Measurements from ENCODE around the gene SDS. TPM values are rescaled to one million over a fixed set of nuclear protein-coding genes. Genes with fewer than 3 reads are reported as not detected.
A peak's percentile ranks its signal among the peaks of the same experiment; 100 is the strongest.

Gene SDS
- total and polyA plus RNA-seq, 2 of the 8 experiments (the other 6 are each of a cell fraction or from before 2014, with no cell fraction given): 0.21 TPM; not detected in 1

DNA sequence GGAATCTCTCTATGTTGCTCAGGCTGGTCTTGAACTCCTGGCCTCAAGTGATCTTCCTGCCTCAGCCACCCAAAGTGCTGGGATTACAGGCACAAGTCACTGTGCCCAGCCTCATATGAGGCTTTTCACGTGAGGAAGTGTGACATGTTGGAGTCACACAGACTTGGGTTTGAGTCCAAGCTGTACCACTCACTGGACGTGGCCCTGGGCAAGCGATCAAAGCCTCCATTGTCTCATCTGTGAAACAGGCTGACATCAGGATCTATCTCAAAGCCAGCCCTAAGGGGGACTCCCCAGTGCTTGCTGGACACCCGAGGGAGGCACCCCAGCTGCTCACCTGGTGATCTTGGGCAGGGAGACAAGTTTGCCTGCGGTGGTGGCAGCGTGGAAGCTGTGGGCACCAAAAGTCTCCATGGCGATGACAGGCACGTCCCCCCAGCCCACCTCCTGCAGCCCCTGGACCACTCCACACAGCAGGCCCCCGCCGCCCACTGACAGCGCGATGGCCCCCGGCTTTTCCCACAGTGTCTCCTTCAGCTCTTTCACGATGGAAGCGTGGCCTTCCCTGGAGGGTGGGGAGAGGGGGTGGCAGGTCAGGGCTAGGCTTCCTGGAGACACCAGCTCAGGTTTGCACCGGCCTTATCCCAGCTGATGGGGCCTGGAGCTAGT lies 6.7 kb downstream of the SDS start:
- no peak overlapping the region for H4K8ac ChIP-seq (ENCODE audit: extremely low read depth, insufficient read depth, low read length)
- no peak overlapping the region for H3K4me3 ChIP-seq (ENCODE audit: extremely low read depth in 1 of 4, insufficient read depth in 2 of 4, low read depth in 3 of 4, low read length in 4 of 4)
- no peak overlapping the region for H2AK5ac ChIP-seq (ENCODE audit: low read depth, low read length)
- ChIA-PET POLR2A (ENCODE audit: partially characterized antibody) (interaction anchor here (1.0 kb wide), 1 partner anchor 12 kb away, joined by 3 read pairs; no protein-coding TSS in a partner anchor), CTCF (ENCODE audit: partially characterized antibody) (interaction anchor here (1.7 kb wide), 1 partner anchor 82 kb away, joined by 3 read pairs; no protein-coding TSS in a partner anchor)
- no peak overlapping the region; the same call in 1 of the 2 replicates for H3K27ac ChIP-seq (ENCODE audit: low read depth, low read length)
- H4K5ac ChIP-seq (ENCODE audit: insufficient read length, low read depth, low read length): no peak overlapping the region
- no peak overlapping the region for H3K23ac ChIP-seq (ENCODE audit: insufficient read length)
- H4K91ac ChIP-seq (replicated peaks; ENCODE audit: insufficient read length, low read length): no peak overlapping the region
- no peak overlapping the region for H2BK120ac ChIP-seq (replicated peaks; ENCODE audit: low read depth, low read length)
- H3K14ac ChIP-seq (ENCODE audit: insufficient read length): no peak overlapping the region
- H3K27me3 ChIP-seq (replicated peaks in 1 of 4; ENCODE audit: control insufficient read depth in 3 of 4, extremely low read depth in 1 of 4, insufficient read depth in 3 of 4, low read length in 3 of 4): no peaks in the 10 kb centered on the region
- H4K20me1 ChIP-seq (replicated peaks in 1 of 2; ENCODE audit: control insufficient read depth in 1 of 2, insufficient read depth in 2 of 2, low read length in 2 of 2): peaks cover 0 to 1% of the 10 kb centered on the region in 2 experiments
- 82% methylated on average over 9 of the region's 16 CpGs; no CpG with 5 or more reads in 1 of the 2 experiments for WGBS, 2 experiments (ENCODE audit: extremely low coverage in 1 of 2, insufficient coverage in 1 of 2, insufficient read length in 1 of 2, insufficient replicate concordance in 2 of 2, low coverage in 1 of 2, low lambda C conversion rate in 2 of 2, missing lambda C conversion rate in 1 of 2)
- no peak overlapping the region for H3K18ac ChIP-seq (ENCODE audit: extremely low read depth, low read length)
- peak overlapping the region; percentile 81; the same call in 1 of the 2 replicates for H2BK15ac ChIP-seq (ENCODE audit: low read length)
- no peak overlapping the region for H3K9ac ChIP-seq (replicated peaks in 1 of 4; ENCODE audit: extremely low read depth in 1 of 4, low read depth in 3 of 4, low read length in 3 of 4)
- FAIRE-seq (no peak), DNase-seq (ENCODE audit: low read depth in 1 of 2, low spot score in 2 of 2) (no peak)
- no peak overlapping the region for H2BK20ac ChIP-seq (ENCODE audit: low read length)
- no peak overlapping the region for H3K56ac ChIP-seq (replicated peaks; ENCODE audit: insufficient read length, low read depth, low read length)
- H2BK5ac ChIP-seq (ENCODE audit: low read depth, low read length): no peak overlapping the region
- no peak overlapping the region for H3K4me2 ChIP-seq (ENCODE audit: insufficient read depth in 1 of 2, low read depth in 2 of 2, low read length in 2 of 2)
- no peak overlapping the region for H2AFZ ChIP-seq (ENCODE audit: low read length)
- H3K79me1 ChIP-seq (ENCODE audit: low read depth, low read length): no peaks in the 10 kb centered on the region
- H3K79me2 ChIP-seq (ENCODE audit: control insufficient read depth in 1 of 2, insufficient read depth in 2 of 2, low read length in 2 of 2): no peaks in the 10 kb centered on the region
- no peak overlapping the region for H2BK12ac ChIP-seq (ENCODE audit: low read depth, low read length)
- H3K4me1 ChIP-seq (replicated peaks in 1 of 4; ENCODE audit: control insufficient read depth in 3 of 4, insufficient read depth in 4 of 4, low read length in 3 of 4): peaks cover 0 to 3% (median 1%) of the 10 kb centered on the region in 4 experiments; a peak in 1 of 7 replicates
- no peaks in the 10 kb centered on the region for H3K9me3 ChIP-seq (ENCODE audit: insufficient read depth in 2 of 2, low read depth in 1 of 2, low read length in 1 of 2)
- no peak overlapping the region for H3K4ac ChIP-seq (replicated peaks; ENCODE audit: insufficient read length, low read depth, low read length)
- TF ChIP-seq GTF2F1 (IDR thresholded peaks at IDR 0.05; ENCODE audit: borderline replicate concordance, low read depth, low read length) (no peak), RNF2 (IDR thresholded peaks at IDR 0.05; ENCODE audit: borderline replicate concordance, low read depth, low read length, missing control alignments, poor library complexity, severe bottlenecking) (no peak), BRCA1 (IDR thresholded peaks at IDR 0.05; ENCODE audit: low read depth, low read length) (no peak), RBBP5 (IDR thresholded peaks at IDR 0.05; ENCODE audit: borderline replicate concordance, low read depth, low read length) (no peak), KDM5A (IDR thresholded peaks at IDR 0.05; ENCODE audit: low read length) (no peak), KDM1A (IDR thresholded peaks at IDR 0.05; ENCODE audit: borderline replicate concordance, low read length) (no peak), GABPA (IDR thresholded peaks at IDR 0.05; ENCODE audit: borderline replicate concordance, insufficient read depth, low read length) (no peak), CTCF (IDR thresholded peaks at IDR 0.05; ENCODE audit: control extremely low read depth in 1 of 3, insufficient read depth in 1 of 3, low read depth in 1 of 3, low read length in 3 of 3) (no peak), KDM4A (IDR thresholded peaks at IDR 0.05; ENCODE audit: low read depth, low read length, severe bottlenecking) (no peak)
- H3K23me2 ChIP-seq (ENCODE audit: low read depth, low read length): 0 out of 2 replicates have a peak, but pooled peaks cover 1% of the 10 kb centered on the region
- H3K36me3 ChIP-seq (ENCODE audit: control insufficient read depth in 2 of 4, insufficient read depth in 4 of 4, low read length in 3 of 4): no peaks in the 10 kb centered on the region
